Activated T-helper 2 cell treated with anti-CD3 and anti-CD28 coated beads, Interferon-gamma antibody, Interleukin-2, Interleukin-4, amounts not matched to agents 10 μg/mL and 5 μg/mL and 100 μg/mL, durations not matched to agents 14 hours and 24 hours and 36 hours (primary cell): Measurements from ENCODE around the gene CLECL1. TPM values are rescaled to one million over a fixed set of nuclear protein-coding genes. Genes with fewer than 3 reads are reported as not detected.
"Not testable (repeated sequence)": the region's sequence is repeated elsewhere in the genome, so short reads cannot be mapped to it uniquely, and the experiment has no call there.

Source experiments
- DNase-seq: peaks from one replicate; pipeline ENCODE4 v3.0.0; 2021; ENCODE audit warnings: low spot score
- H3K27ac Mint-ChIP-seq: one replicate; pipeline ENCODE4 v1.8.0; 2021; ENCODE audit warnings: mixed read lengths
- H3K27me3 Mint-ChIP-seq: one replicate; pipeline ENCODE4 v1.8.0; 2021; ENCODE audit warnings: low read depth, mixed read lengths
- H3K36me3 Mint-ChIP-seq: one replicate; pipeline ENCODE4 v1.8.0; 2021; ENCODE audit warnings: low read depth, mixed read lengths
- H3K4me1 Mint-ChIP-seq: one replicate; pipeline ENCODE4 v1.8.0; 2021; ENCODE audit warnings: low read depth, mixed read lengths
- H3K4me3 Mint-ChIP-seq: one replicate; pipeline ENCODE4 v1.8.0; 2021; ENCODE audit warnings: low read depth, mild to moderate bottlenecking, moderate library complexity, mixed read lengths
- H3K9me3 Mint-ChIP-seq: one replicate; pipeline ENCODE4 v1.8.0; 2021; ENCODE audit warnings: mixed read lengths
- intact Hi-C: fragments of 100-400 bp; cut with micrococcal nuclease; formaldehyde crosslinking; loops from one replicate; pipeline ENCODE4 v1.15.1; 2023
- total RNA-seq: library from RNA; stranded (reverse); gene quantifications from 2 replicates; pipeline ENCODE4 v1.2.3, GENCODE V29; 2022

CLECL1 gene
- total RNA-seq, 1 donor from 2014 or later: 16.8 TPM

DNA sequence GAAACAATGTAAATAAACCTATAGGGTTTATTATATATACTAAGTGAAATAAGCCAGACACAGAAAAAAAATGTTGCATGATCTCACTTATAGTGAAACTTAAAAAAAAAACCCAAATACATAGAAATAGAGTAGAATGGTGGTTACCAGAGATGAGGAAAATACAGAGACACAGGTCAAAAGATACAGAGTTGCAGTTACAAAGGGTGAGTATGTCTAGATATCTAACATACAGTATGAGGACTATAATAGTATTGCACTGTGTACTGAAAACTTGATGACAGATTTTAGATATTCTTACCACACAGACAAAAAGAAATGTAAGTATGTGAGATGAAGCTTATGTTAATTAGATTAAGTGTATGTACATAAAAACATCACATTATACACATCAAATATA lies 35.3 kb downstream of the CLECL1 start:
- H3K27me3 Mint-ChIP-seq: no peaks in the 10 kb centered on the region
- peak overlapping the region; percentile 8 for H3K27ac Mint-ChIP-seq
- H3K9me3 Mint-ChIP-seq: peaks cover 30% of the 10 kb centered on the region
- DNase-seq: no peak
- peaks cover 67% of the 10 kb centered on the region for H3K4me1 Mint-ChIP-seq
- intact Hi-C loops: loop anchor here (5.0 kb wide), 1 partner anchor 35 kb away; the partner anchor contains the start of gene CLECL1
- H3K4me3 Mint-ChIP-seq: no peak overlapping the region
- H3K36me3 Mint-ChIP-seq: peaks cover 67% of the 10 kb centered on the region

DNA sequence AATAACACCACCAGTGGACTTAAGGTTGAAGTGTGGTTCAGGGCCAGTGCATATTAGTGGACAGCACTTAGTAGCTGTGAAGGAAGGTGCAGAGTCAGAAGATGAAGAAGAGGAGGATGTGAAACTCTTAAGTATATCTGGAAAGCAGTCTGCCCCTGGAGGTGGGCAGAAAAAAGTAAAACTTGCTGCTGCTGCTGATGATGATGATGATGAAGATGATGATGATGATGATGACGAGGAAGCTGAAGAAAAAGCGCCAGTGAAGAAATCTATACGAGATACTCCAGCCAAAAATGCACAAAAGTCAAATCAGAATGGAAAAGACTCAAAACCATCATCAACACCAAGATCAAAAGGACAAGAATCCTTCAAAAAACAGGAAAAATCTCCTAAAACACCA lies 37.2 kb downstream of the CLECL1 start:
- not testable (repeated sequence) for DNase-seq, H3K27me3 Mint-ChIP-seq, H3K4me3 Mint-ChIP-seq
- Mint-ChIP-seq H3K36me3 (peaks cover 86% of the 10 kb centered on the region), H3K4me1 (peaks cover 53% of the 10 kb centered on the region), H3K27ac (peak overlapping the region; percentile 9), H3K9me3 (peaks cover 36% of the 10 kb centered on the region)
- intact Hi-C loops: loop anchor here (5.0 kb wide), 1 partner anchor 37 kb away; the partner anchor contains the start of gene CLECL1

DNA sequence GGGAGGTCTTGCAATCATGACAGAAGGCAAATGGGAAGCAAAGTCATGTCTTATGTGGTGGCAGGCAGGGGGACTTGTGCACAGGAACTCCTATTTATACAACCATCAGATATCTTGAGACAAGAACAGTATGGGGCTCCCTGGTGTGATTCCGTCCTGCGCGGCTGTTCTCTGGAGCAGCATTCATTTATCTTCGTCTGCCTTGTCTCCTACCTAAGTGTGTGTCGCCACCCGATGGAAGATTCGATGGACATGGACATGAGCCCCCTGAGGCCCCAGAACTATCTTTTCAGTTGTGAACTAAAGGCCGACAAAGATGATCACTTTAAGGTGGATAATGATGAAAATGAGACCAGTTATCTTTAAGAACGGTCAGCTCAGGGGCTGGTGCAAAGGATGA lies 37.7 kb downstream of the CLECL1 start:
- not testable (repeated sequence) for H3K27ac Mint-ChIP-seq, H3K27me3 Mint-ChIP-seq, H3K4me3 Mint-ChIP-seq, DNase-seq
- Mint-ChIP-seq H3K36me3 (peaks cover 90% of the 10 kb centered on the region), H3K4me1 (peaks cover 50% of the 10 kb centered on the region), H3K9me3 (peaks cover 36% of the 10 kb centered on the region)
- intact Hi-C loops: loop anchor here (5.0 kb wide), 1 partner anchor 37 kb away; the partner anchor contains the start of gene CLECL1

DNA sequence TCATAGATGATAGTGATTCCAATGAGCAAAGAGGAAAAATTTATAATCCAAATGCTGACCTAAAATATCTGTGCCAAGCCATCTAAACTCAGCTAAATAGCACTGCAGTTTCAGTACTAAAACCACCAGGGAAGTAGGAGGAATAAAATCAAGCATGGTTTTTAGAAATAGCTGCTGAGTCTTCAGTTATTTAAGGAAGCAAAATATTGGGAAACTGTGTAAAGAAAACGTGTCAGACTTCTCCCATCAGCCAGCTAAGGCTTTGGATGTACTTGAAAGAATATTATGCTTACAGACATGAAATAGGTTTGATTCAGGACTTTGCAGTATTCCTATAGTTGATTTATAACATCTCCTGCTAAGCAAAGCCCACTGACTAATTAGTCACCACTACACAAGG lies 38.7 kb downstream of the CLECL1 start:
- Mint-ChIP-seq H3K27me3 (no peaks in the 10 kb centered on the region), H3K27ac (no peak overlapping the region), H3K4me1 (peaks cover 49% of the 10 kb centered on the region), H3K9me3 (peaks cover 45% of the 10 kb centered on the region), H3K36me3 (peaks cover 96% of the 10 kb centered on the region), H3K4me3 (no peak overlapping the region)
- no peak for DNase-seq
- intact Hi-C loops: no loop called here

DNA sequence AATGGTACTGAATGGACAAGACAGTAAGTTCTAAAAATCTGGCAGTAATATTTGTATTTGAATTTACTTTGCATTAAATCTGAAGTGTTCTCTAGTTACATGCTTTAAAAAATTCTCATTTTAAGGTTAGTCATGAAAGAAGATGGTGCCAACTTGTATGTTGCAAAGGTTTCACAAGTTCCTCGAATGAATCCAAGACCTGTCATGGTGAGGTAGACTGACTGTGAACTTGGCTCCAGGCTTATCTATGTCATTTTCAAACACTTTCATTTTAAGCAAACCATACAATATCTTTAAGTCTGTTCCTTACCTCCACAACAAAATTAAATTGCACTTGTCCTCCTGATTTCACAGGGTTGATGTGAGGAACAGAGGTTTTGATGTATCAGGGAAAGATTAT lies 40.0 kb downstream of the CLECL1 start:
- DNase-seq: no peak
- Mint-ChIP-seq H3K27ac (no peak overlapping the region), H3K9me3 (peaks cover 51% of the 10 kb centered on the region), H3K27me3 (no peaks in the 10 kb centered on the region), H3K4me3 (no peak overlapping the region), H3K36me3 (peaks cover 98% of the 10 kb centered on the region), H3K4me1 (peaks cover 41% of the 10 kb centered on the region)
- intact Hi-C loops: no loop called here

DNA sequence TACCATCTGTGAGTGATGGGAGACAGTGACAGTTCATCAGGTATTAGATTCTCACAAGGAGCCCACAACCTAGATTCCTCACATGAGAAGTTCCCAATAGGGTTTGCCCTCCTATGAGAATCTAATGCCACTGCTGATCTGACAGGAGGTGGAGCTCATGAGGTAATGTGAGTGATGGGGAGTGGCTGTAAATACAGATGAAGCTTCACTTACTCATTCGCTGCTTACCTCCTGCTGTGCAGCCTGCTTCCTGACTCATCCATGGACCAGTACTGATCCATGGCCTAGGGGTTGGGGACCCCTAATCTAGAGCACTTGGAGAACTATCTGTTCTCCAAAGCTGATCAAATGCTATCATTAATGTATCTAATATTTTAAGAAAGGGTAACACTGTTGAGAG lies 45.7 kb downstream of the CLECL1 start:
- Mint-ChIP-seq H3K4me3 (no peak overlapping the region), H3K36me3 (peaks cover 97% of the 10 kb centered on the region), H3K27ac (peak overlapping the region; percentile 60), H3K4me1 (peaks cover 55% of the 10 kb centered on the region), H3K9me3 (peaks cover 45% of the 10 kb centered on the region), H3K27me3 (no peaks in the 10 kb centered on the region)
- DNase-seq: no peak
- intact Hi-C loops: loop anchor here (5.0 kb wide), 1 partner anchor 35 kb away; no protein-coding TSS in a partner anchor

DNA sequence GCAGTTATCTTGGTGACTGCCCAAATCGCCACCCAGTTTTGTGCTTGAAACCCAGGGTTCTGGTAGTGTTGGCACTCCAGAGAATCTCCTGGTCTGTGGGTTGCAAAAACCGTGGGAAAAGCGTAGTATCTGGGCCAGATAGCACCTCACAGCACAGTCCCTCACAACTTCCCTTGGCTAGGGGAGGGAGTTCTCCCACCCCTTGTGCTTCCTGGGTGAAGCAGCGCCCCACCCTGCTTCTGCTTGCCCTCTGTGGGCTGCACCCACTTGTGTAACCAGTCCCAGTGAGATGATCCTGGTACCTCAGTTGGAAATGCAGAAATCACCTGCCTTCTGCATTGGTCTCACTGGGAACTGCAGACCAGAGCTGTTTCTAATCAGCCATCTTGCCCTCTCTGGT lies 47.0 kb downstream of the CLECL1 start:
- no peak for DNase-seq
- H3K27me3 Mint-ChIP-seq: no peaks in the 10 kb centered on the region
- H3K4me1 Mint-ChIP-seq: peaks cover 54% of the 10 kb centered on the region
- H3K4me3 Mint-ChIP-seq: no peak overlapping the region
- H3K9me3 Mint-ChIP-seq: peaks cover 52% of the 10 kb centered on the region
- intact Hi-C loops: loop anchor here (5.0 kb wide), 1 partner anchor 34 kb away; no protein-coding TSS in a partner anchor
- peak overlapping the region; percentile 29 for H3K27ac Mint-ChIP-seq
- peaks cover 97% of the 10 kb centered on the region for H3K36me3 Mint-ChIP-seq

DNA sequence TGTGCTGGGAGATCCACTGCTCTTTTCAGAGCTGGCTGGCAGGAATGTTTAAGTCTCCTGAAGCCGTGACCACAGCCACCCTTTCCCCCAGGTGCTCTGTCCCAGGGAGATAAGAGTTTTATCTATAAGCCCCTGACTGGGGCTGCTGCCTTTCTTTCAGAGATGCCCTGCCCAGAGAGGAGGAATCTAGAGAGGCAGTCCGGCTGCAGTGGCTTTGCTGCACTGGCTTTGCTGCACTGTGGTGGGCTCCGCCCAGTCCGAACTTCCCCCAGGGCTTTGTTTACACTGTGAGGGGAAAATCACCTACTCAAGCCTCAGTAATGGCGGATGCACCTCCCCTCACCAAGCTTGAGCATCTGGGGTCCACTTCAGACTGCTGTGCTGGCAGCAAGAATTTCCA lies 47.5 kb downstream of the CLECL1 start:
- peaks cover 52% of the 10 kb centered on the region for H3K4me1 Mint-ChIP-seq
- intact Hi-C loops: loop anchor here (5.0 kb wide), 1 partner anchor 33 kb away; no protein-coding TSS in a partner anchor

DNA sequence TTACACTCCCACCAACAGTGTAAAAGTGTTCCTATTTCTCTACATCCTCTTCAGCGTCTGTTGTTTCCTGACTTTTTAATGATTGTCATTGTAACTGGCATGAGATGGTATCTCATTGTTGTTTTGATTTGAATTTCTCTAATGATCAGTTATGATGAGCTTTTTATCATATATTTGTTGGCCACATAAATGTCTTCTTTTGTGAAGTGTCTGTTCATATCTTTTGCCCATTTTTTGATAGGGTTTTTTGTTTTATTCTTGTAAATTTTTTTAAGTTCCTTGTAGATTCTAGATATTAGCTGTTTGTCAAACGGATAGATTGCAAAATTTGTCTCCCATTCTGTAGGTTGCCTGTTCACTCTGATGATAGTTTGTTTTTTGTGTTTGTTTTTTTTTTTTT lies 49.9 kb downstream of the CLECL1 start:
- DNase-seq, H3K27me3 Mint-ChIP-seq, H3K4me3 Mint-ChIP-seq, intact Hi-C loops: not testable (repeated sequence)
- H3K9me3 Mint-ChIP-seq: peaks cover 54% of the 10 kb centered on the region
- H3K27ac Mint-ChIP-seq: peak overlapping the region; percentile 30
- H3K36me3 Mint-ChIP-seq: peaks cover 98% of the 10 kb centered on the region
- H3K4me1 Mint-ChIP-seq: peaks cover 59% of the 10 kb centered on the region

More for the DNA sequence above, 47.5 kb downstream of the CLECL1 start:
- peak overlapping the region; percentile 33 for H3K27ac Mint-ChIP-seq
- DNase-seq, H3K27me3 Mint-ChIP-seq, H3K4me3 Mint-ChIP-seq: not testable (repeated sequence)
- peaks cover 97% of the 10 kb centered on the region for H3K36me3 Mint-ChIP-seq
- H3K9me3 Mint-ChIP-seq: peaks cover 57% of the 10 kb centered on the region

DNA sequence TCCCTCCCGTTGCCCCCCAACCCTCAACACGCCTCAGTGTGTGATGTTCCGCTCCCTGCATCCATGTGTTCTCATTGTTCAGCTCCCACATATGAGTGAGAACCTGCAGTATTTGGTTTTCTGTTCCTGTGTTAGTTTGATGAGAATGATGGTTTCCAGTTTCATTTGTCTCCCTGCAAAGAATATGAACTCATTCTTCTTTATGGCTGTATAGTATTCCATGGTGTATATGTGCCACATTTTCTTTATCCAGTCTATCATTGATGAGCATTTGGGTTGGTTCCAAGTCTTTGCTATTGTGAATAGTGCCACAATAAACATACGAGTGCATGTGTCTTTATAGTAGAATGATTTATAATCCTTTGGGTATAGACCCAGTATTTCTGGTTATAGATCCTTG lies 50.4 kb downstream of the CLECL1 start:
- H3K4me3 Mint-ChIP-seq, intact Hi-C loops, H3K27ac Mint-ChIP-seq, DNase-seq, H3K27me3 Mint-ChIP-seq: not testable (repeated sequence)
- H3K36me3 Mint-ChIP-seq: peaks cover 99% of the 10 kb centered on the region
- peaks cover 54% of the 10 kb centered on the region for H3K9me3 Mint-ChIP-seq
- peaks cover 64% of the 10 kb centered on the region for H3K4me1 Mint-ChIP-seq

DNA sequence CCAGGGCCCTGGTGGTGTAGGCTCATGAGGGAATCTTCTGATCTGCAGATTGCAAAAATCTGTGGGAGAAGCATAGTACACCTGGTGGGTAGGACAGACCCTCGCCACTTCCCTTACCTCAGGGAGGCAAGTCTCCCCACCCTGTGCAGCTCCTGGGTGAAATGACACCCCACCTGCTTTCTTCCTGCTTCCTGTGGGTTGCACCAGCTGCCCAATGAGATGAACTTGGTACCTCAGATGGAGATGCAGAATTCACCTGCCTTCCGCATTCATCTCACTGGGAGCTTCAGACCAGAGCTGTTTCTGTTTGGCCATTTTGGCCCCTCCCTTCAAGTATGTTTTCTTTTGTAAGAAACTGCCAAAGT lies 58.7 kb downstream of the CLECL1 start:
- peaks cover 58% of the 10 kb centered on the region for H3K4me1 Mint-ChIP-seq
- DNase-seq: peak; percentile 53
- H3K27me3 Mint-ChIP-seq: no peaks in the 10 kb centered on the region

DNA sequence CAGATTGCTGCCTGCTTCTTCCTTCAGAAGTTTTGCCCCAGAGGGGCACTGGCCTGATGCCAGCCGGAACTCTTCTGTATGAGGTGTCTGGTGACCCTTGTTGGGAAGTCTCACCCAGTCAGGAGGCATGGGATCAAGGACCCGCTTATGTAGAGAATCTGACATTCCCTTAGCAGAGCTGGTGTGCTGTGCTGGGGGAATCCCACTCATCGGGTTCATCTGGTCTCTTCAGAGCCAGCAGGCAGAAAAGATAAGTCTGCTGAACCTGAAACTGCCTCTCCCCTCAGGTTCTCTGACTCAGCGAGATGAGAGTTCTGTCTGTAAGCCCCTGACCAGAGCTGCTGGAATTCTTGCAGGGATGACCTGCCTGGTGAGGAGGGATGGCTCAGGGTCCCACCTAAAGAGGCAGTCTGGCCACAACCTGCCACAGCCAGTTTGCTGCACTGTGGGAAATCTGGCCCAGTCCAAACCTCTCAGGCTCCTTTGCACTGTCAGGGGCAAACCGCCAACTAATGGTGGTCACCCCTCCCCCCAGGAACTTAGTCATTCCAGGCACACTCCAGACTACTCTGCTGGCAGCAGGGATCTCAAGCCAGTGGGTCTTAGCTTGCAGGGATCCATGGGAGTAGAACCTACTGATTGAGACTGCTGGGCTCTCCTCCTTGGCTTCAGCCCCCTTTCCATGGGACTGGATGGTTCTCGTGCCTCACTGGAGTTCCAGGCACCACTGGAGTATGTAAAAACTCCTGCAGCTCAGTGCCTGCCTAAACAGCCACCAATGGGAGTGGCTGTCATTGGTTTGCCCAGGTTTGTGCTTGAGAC lies 59.3 kb downstream of the CLECL1 start:
- intact Hi-C loops: loop anchor here (1.0 to 5.0 kb wide), 4 partner anchors 11 to 60 kb away; partner anchors contain the start of gene CLECL1
- H3K27me3 Mint-ChIP-seq: no peaks in the 10 kb centered on the region

More for the DNA sequence above, 58.7 kb downstream of the CLECL1 start:
- H3K36me3 Mint-ChIP-seq: peaks cover 99% of the 10 kb centered on the region
- intact Hi-C loops: loop anchor here (1.0 to 5.0 kb wide), 3 partner anchors 10 to 42 kb away; no protein-coding TSS in a partner anchor
- H3K4me3 Mint-ChIP-seq: peak overlapping the region; percentile 93
- peaks cover under 1% of the 10 kb centered on the region for H3K9me3 Mint-ChIP-seq
- H3K27ac Mint-ChIP-seq: peak overlapping the region; percentile 97

More for the DNA sequence above, 59.3 kb downstream of the CLECL1 start:
- H3K9me3 Mint-ChIP-seq: no peaks in the 10 kb centered on the region
- peaks cover 95% of the 10 kb centered on the region for H3K36me3 Mint-ChIP-seq
- peak overlapping the region; percentile 97 for H3K27ac Mint-ChIP-seq
- peaks cover 58% of the 10 kb centered on the region for H3K4me1 Mint-ChIP-seq
- H3K4me3 Mint-ChIP-seq: peak overlapping the region; percentile 93
- DNase-seq: peak; percentile 48
